Measurements from ENCODE around the gene DCST1. TPM values are rescaled to one million over a fixed set of nuclear protein-coding genes. Genes with fewer than 3 reads are reported as not detected.

Gene DCST1
- total and polyA plus RNA-seq, 4 donors: not detected

- H3K4me3 ChIP-seq (ENCODE audit: low read depth in 1 of 3, low read length in 3 of 3): no peak overlapping the region
- H3K9ac ChIP-seq (ENCODE audit: low read depth in 1 of 2, low read length in 2 of 2): no peak overlapping the region
- H3K27me3 ChIP-seq (ENCODE audit: control insufficient read depth in 4 of 4, insufficient read depth in 4 of 4, low read length in 3 of 4): no peaks in the 10 kb centered on the region
- 92% methylated on average over 3 of the region's 3 CpGs for WGBS
- H3K9me3 ChIP-seq (ENCODE audit: control insufficient read depth in 4 of 4, low read length in 3 of 4): no peaks in the 10 kb centered on the region
- H3K4me1 ChIP-seq (ENCODE audit: control insufficient read depth in 4 of 4, insufficient read depth in 4 of 4, low read length in 3 of 4): peaks cover 4 to 12% (median 7%) of the 10 kb centered on the region in 4 donors
- H3K27ac ChIP-seq (ENCODE audit: low read depth in 1 of 2, low read length in 2 of 2): no peak overlapping the region
- DNase-seq (ENCODE audit: low spot score): no peak
- peaks cover 0 to 2% (median 0%) of the 10 kb centered on the region in 4 donors for H3K36me3 ChIP-seq (ENCODE audit: control insufficient read depth in 4 of 4, insufficient read depth in 3 of 4, low read depth in 1 of 4, low read length in 3 of 4)
- TF ChIP-seq RXRA (IDR thresholded peaks at IDR 0.05) (no peak), FOXA2 (IDR thresholded peaks at IDR 0.05) (no peak), RAD21 (IDR thresholded peaks at IDR 0.05) (no peak), YY1 (IDR thresholded peaks at IDR 0.05) (no peak), TAF1 (conservative IDR thresholded peaks at IDR 0.05) (no peak), SP1 (IDR thresholded peaks at IDR 0.05) (no peak), NR2F2 (IDR thresholded peaks at IDR 0.05) (no peak), REST (IDR thresholded peaks at IDR 0.05) (no peak), EGR1 (IDR thresholded peaks at IDR 0.05; ENCODE audit: low read depth in 2 of 2) (no peak), GABPA (IDR thresholded peaks at IDR 0.05 in 1 of 2, conservative IDR thresholded peaks at IDR 0.05 in 1 of 2) (no peak), FOXA1 (IDR thresholded peaks at IDR 0.05) (no peak), JUND (IDR thresholded peaks at IDR 0.05) (no peak), HNF4G (IDR thresholded peaks at IDR 0.05) (no peak), HNF4A (conservative IDR thresholded peaks at IDR 0.05) (no peak)
- TF ChIP-seq, protein P1, sequence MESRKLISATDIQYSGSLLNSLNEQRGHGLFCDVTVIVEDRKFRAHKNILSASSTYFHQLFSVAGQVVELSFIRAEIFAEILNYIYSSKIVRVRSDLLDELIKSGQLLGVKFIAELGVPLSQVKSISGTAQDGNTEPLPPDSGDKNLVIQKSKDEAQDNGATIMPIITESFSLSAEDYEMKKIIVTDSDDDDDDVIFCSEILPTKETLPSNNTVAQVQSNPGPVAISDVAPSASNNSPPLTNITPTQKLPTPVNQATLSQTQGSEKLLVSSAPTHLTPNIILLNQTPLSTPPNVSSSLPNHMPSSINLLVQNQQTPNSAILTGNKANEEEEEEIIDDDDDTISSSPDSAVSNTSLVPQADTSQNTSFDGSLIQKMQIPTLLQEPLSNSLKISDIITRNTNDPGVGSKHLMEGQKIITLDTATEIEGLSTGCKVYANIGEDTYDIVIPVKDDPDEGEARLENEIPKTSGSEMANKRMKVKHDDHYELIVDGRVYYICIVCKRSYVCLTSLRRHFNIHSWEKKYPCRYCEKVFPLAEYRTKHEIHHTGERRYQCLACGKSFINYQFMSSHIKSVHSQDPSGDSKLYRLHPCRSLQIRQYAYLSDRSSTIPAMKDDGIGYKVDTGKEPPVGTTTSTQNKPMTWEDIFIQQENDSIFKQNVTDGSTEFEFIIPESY (IDR thresholded peaks at IDR 0.05): no peak
- TF ChIP-seq, protein P2, sequence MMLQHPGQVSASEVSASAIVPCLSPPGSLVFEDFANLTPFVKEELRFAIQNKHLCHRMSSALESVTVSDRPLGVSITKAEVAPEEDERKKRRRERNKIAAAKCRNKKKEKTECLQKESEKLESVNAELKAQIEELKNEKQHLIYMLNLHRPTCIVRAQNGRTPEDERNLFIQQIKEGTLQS (IDR thresholded peaks at IDR 0.05): no peak
- TF ChIP-seq, protein P3, sequence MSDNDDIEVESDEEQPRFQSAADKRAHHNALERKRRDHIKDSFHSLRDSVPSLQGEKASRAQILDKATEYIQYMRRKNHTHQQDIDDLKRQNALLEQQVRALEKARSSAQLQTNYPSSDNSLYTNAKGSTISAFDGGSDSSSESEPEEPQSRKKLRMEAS (IDR thresholded peaks at IDR 0.05): no peak
- TF ChIP-seq, protein P4, sequence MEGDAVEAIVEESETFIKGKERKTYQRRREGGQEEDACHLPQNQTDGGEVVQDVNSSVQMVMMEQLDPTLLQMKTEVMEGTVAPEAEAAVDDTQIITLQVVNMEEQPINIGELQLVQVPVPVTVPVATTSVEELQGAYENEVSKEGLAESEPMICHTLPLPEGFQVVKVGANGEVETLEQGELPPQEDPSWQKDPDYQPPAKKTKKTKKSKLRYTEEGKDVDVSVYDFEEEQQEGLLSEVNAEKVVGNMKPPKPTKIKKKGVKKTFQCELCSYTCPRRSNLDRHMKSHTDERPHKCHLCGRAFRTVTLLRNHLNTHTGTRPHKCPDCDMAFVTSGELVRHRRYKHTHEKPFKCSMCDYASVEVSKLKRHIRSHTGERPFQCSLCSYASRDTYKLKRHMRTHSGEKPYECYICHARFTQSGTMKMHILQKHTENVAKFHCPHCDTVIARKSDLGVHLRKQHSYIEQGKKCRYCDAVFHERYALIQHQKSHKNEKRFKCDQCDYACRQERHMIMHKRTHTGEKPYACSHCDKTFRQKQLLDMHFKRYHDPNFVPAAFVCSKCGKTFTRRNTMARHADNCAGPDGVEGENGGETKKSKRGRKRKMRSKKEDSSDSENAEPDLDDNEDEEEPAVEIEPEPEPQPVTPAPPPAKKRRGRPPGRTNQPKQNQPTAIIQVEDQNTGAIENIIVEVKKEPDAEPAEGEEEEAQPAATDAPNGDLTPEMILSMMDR (IDR thresholded peaks at IDR 0.05; ENCODE audit: low read depth, low read length, missing input control): no peak
Observed at GRCh38 chr1:155073377-155074242, 40.0 kb downstream of the DCST1 start.

Measured in liver (tissue), 9 donors.